Measurements from ENCODE around the gene PTPRA.

Gene PTPRA

DNA sequence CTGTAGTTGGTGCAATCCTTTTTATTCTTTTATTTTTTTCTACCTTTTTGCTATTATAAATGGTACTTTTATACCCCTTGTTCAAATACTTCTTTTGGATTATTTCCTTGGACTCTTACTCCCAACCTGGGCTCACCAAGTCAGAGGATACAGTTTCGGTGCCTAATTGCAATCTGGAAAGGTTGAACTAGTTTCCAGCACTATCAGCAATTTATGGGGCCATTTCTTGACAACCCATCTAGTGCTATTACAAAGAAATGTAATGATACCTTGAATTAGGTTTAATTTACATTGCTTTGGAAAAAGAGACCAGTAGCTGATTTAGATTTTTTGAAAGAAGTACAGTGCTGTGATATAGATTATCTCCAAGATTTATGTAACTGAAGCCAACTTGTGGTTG is 5.2 kb downstream of the PTPRA start:
- H3K4me3 ChIP-seq (ENCODE audit: low read depth, low read length): no peak overlapping the region
- DNase-seq (ENCODE audit: low read depth, low spot score): no peak
- CTCF ChIA-PET: interaction anchor here (2.2 to 2.3 kb wide), 2 partner anchors 26 to 122 kb away, joined by 6 to 7 read pairs; no protein-coding TSS in a partner anchor
- POLR2A ChIA-PET: no interaction called here
- TF ChIP-seq CTCF (IDR thresholded peaks at IDR 0.05; ENCODE audit: insufficient read depth, low read length, missing control alignments): no peak

GRCh38 chr20:2879146-2879545 is 5.9 kb downstream of the PTPRA start:
- CTCF ChIA-PET: interaction anchor here (0.9 to 2.3 kb wide), 3 partner anchors 27 to 135 kb away, joined by 3 to 7 read pairs (median 6); no protein-coding TSS in a partner anchor

GRCh38 chr20:2880650-2881049 is 7.4 kb downstream of the PTPRA start:
- ChIA-PET CTCF (interaction anchor here (0.8 kb wide), 1 partner anchor 136 kb away, joined by 4 read pairs; no protein-coding TSS in a partner anchor), POLR2A (no interaction called here)
- DNase-seq (ENCODE audit: low read depth, low spot score): no peak
- no peak for TF ChIP-seq CTCF (IDR thresholded peaks at IDR 0.05; ENCODE audit: insufficient read depth, low read length, missing control alignments)
- H3K4me3 ChIP-seq (ENCODE audit: low read depth, low read length): no peak overlapping the region

More at GRCh38 chr20:2879146-2879545, 5.9 kb downstream of the PTPRA start:
- POLR2A ChIA-PET: no interaction called here
- no peak for TF ChIP-seq CTCF (IDR thresholded peaks at IDR 0.05; ENCODE audit: insufficient read depth, low read length, missing control alignments)
- no peak overlapping the region for H3K4me3 ChIP-seq (ENCODE audit: low read depth, low read length)
- no peak for DNase-seq (ENCODE audit: low read depth, low spot score)

- ChIA-PET POLR2A (no interaction called here), CTCF (interaction anchor here (0.8 kb wide), 1 partner anchor 128 kb away, joined by 3 read pairs; no protein-coding TSS in a partner anchor)
- DNase-seq (ENCODE audit: low read depth, low spot score): no peak
- H3K4me3 ChIP-seq (ENCODE audit: low read depth, low read length): no peak overlapping the region
- TF ChIP-seq CTCF (IDR thresholded peaks at IDR 0.05; ENCODE audit: insufficient read depth, low read length, missing control alignments): no peak
Measured at GRCh38 chr20:2883726-2884637, 10.7 kb downstream of the PTPRA start.

DNA sequence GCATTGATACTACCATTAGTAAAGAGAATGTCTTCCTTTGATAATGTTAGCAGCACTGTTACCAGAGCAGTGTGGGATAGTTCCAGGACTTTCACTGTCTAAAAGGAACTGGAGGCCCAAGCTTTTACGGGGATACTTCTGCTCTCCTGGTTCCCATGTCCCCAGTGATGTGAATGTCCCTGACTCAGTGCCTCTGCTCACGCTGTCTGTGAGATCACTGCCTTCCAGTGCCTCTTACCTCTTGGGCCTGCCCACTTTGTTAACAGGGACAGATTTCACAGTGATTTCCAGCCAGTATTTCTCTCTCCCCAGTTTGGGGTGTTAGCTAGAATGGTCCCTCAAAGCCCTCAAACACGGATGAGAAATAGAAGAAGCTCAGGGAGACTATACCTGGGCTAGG is 14.4 kb downstream of the PTPRA start:
- TF ChIP-seq CTCF (IDR thresholded peaks at IDR 0.05; ENCODE audit: insufficient read depth, low read length, missing control alignments): no peak
- DNase-seq (ENCODE audit: low read depth, low spot score): no peak
- H3K4me3 ChIP-seq (ENCODE audit: low read depth, low read length): no peak overlapping the region
- ChIA-PET CTCF (no interaction called here), POLR2A (no interaction called here)

DNA sequence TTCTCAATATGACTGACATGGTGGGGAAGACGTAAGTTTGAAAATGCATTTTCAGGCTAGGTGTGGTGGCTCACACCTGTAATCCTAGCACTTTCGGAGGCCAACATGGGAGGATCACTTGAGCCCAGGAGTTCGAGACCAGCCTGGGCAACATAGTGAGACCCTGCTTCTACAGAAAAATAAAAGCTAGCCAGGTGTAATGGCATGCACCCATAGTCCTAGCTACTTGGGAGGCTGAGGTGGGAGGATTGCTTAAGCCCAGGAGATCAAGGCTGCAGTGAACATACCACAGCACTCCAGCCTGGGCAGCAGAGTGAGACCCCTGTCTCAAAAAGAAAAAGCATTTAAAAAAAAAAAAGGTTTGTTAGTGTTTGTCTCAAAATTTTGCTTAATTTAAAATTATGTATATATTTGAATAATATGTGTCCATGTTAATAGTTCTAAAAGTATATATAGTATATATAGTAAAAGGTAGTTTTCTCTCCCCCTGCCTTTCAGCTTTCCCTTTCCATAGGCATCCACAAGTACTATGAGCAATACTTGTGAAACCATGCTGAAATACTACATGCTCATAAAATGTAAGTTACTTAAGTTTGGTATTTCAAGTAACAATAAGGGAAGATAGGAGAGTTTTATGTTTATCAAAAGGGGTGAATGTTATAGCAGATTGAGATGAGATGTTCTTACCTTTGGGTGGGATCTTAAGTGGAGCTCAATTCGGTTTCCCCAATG is 15.1 kb downstream of the PTPRA start:
- no peak for DNase-seq (ENCODE audit: low read depth, low spot score)
- ChIA-PET CTCF (interaction anchor here (1.0 to 1.3 kb wide), 3 partner anchors 11 to 200 kb away, joined by 3 to 5 read pairs (median 3); no protein-coding TSS in a partner anchor), POLR2A (no interaction called here)
- H3K4me3 ChIP-seq (ENCODE audit: low read depth, low read length): no peak overlapping the region
- TF ChIP-seq CTCF (IDR thresholded peaks at IDR 0.05; ENCODE audit: insufficient read depth, low read length, missing control alignments): no peak

All from AG04449 (cell line).